Upper lobe of left lung (tissue), 4 donors: ENCODE results near the gene IRF5.

ENCODE experiments used
- CTCF ChIP-seq, 6 experiments: fragments of 450-650 bp in 4 of 6; fragments of 200-600 bp in 2 of 6; sonication (generic) in 2 of 6; IDR thresholded peaks; one replicate each; pipeline ENCODE4 v1.5.1; 2016 to 2019; ENCODE audit warnings: antibody characterized with exemption in 6 of 6
- EP300 ChIP-seq, 4 donors: sonication (generic); formaldehyde crosslinking; IDR thresholded peaks; one replicate each; pipeline ENCODE4 v1.5.1; 2017; ENCODE audit warnings: antibody characterized with exemption in 4 of 4, control low read depth in 2 of 4
- POLR2A ChIP-seq, 4 donors: fragments of 450-650 bp; IDR thresholded peaks; one replicate each; pipeline ENCODE4 v1.5.1; 2016 to 2017; ENCODE audit warnings: antibody characterized with exemption in 4 of 4, mild to moderate bottlenecking in 2 of 4

- no peak for TF ChIP-seq CTCF (IDR thresholded peaks at IDR 0.05)
- no peak for TF ChIP-seq EP300 (IDR thresholded peaks at IDR 0.05)
- no peak for TF ChIP-seq POLR2A (IDR thresholded peaks at IDR 0.05)
Measured at GRCh38 chr7:128906766-128907559, 30.8 kb upstream of the IRF5 start.
